ENCODE data around the gene MED13L.

GRCh38 chr12:116145451-116145850, 132.0 kb downstream of the MED13L start:
- TF ChIP-seq CTCF (conservative IDR thresholded peaks at IDR 0.05 in 1 of 2, IDR thresholded peaks at IDR 0.05 in 1 of 2; ENCODE audit: extremely low read depth in 1 of 2, insufficient read depth in 1 of 2, low read depth in 1 of 2, low read length in 2 of 2), result no peak
- TF ChIP-seq EZH2 (IDR thresholded peaks at IDR 0.05; ENCODE audit: borderline replicate concordance, low read length), result no peak
